HCT116 (cell line): Measurements from ENCODE around the gene TEAD2. TPM values are rescaled to one million over a fixed set of nuclear protein-coding genes. Genes with fewer than 3 reads are reported as not detected.

ENCODE experiments used
- ATAC-seq: fragments of 200-7000 bp; cut with Tn5 transposase; 2 replicates; pipeline ENCODE4 v1.9.1; 2020; ENCODE audit warnings: mild to moderate bottlenecking, moderate library complexity
- BruUV-seq: library from RNA; stranded (reverse); fragments of 400-500 nt; replicated peaks from 2 replicates; lab custom pipeline; 2021; lab: Mats Ljungman, UMichigan
- CTCF ChIA-PET: fragments of 300-600 bp; sonication (Branson Sonifier 250); formaldehyde crosslinking; loops from one replicate; lab custom pipeline; 2021; ENCODE audit warnings: antibody characterized with exemption; lab: Charles Lee
- POLR2A ChIA-PET: fragments of 300-600, 350-600 bp; sonication (Branson Sonifier 250); formaldehyde crosslinking; loops from one replicate; lab custom pipeline; 2021; ENCODE audit warnings: antibody characterized with exemption; lab: Charles Lee
- RAD21 ChIA-PET, 2 experiments: fragments of 300-600 bp; sonication (Branson Sonifier 250); formaldehyde crosslinking; loops; one replicate each; lab custom pipeline; 2023; ENCODE audit warnings: low total read pairs in 2 of 2; ENCODE audit not compliant: uncharacterized antibody in 2 of 2, unreplicated experiment in 2 of 2, low non-redundant PET in 1 of 2; lab: Charles Lee
- DNase-seq: peaks from one replicate; pipeline ENCODE4 v3.0.0-alpha.2; 2010; ENCODE audit warnings: low read depth, low spot score
- H2AFZ ChIP-seq: fragments of 200-600 bp; shearing (Covaris generic), sonication (generic); 2 replicates; pipeline ENCODE4 v1.6.1; 2017; ENCODE audit warnings: low read depth, mixed run types, mixed read lengths, antibody characterized with exemption, low read length; ENCODE audit not compliant: poor library complexity, severe bottlenecking
- H3K27ac ChIP-seq: 2 replicates; pipeline ENCODE4 v1.5.1; 2012; ENCODE audit warnings: low read depth, low read length
- H3K27me3 ChIP-seq: fragments of 200-600 bp; sonication (generic); 2 replicates; pipeline ENCODE4 v1.6.1; 2016; ENCODE audit warnings: mixed run types, low read length, mixed read lengths; ENCODE audit not compliant: insufficient read depth
- H3K36me3 ChIP-seq, 2 experiments: fragments of 200-500 bp in 1 of 2; fragments of 200-600 bp in 1 of 2; sonication (Bioruptor generic) in 1 of 2; sonication (generic) in 1 of 2; 2 replicates each; pipeline versions ENCODE4 v1.5.1 to v1.6.1; 2014 to 2016; ENCODE audit warnings: low read length in 2 of 2, inconsistent platforms in 1 of 2, mixed read lengths in 1 of 2, mixed run types in 1 of 2; ENCODE audit not compliant: insufficient read depth in 2 of 2, control insufficient read depth in 1 of 2
- H3K4me1 ChIP-seq, 2 experiments: fragments of 200-600 bp in 1 of 2; sonication (generic) in 1 of 2; 2 replicates each; pipeline versions ENCODE4 v1.5.1 to v1.6.1; 2012 to 2017; ENCODE audit warnings: low read length in 2 of 2, inconsistent platforms in 1 of 2, mild to moderate bottlenecking in 1 of 2, mixed read lengths in 1 of 2, mixed run types in 1 of 2, moderate library complexity in 1 of 2; ENCODE audit not compliant: insufficient read depth in 2 of 2, control insufficient read depth in 1 of 2
- H3K4me2 ChIP-seq: fragments of 200-600 bp; sonication (generic); 2 replicates; pipeline ENCODE4 v1.6.1; 2017; ENCODE audit warnings: mixed run types, low read length, mixed read lengths
- H3K4me3 ChIP-seq, 2 experiments: fragments of 200-600 bp in 1 of 2; sonication (generic) in 1 of 2; replicated peaks in 1 of 2; 2 replicates each; pipeline ENCODE4 v1.5.1; 2011 to 2016; ENCODE audit warnings: low read length in 2 of 2, control low read depth in 1 of 2, low read depth in 1 of 2, mild to moderate bottlenecking in 1 of 2, mixed read lengths in 1 of 2, mixed run types in 1 of 2
- H3K79me2 ChIP-seq: fragments of 200-600 bp; sonication (generic); 2 replicates; pipeline ENCODE4 v1.6.1; 2017; ENCODE audit warnings: mild to moderate bottlenecking, mixed run types, low read length, moderate library complexity, mixed read lengths; ENCODE audit not compliant: insufficient read depth
- H3K9ac ChIP-seq: fragments of 200-600 bp; sonication (generic); 2 replicates; pipeline ENCODE4 v1.6.1; 2016; ENCODE audit warnings: low read length, mixed read lengths
- H3K9me2 ChIP-seq: fragments of 200-600 bp; sonication (generic), shearing (Covaris generic); 2 replicates; pipeline ENCODE4 v1.6.1; 2017; ENCODE audit warnings: mixed run types, mild to moderate bottlenecking, moderate library complexity; ENCODE audit not compliant: insufficient read depth
- H3K9me3 ChIP-seq, 2 experiments: fragments of 200-500 bp in 1 of 2; fragments of 200-600 bp in 1 of 2; sonication (Bioruptor generic) in 1 of 2; sonication (generic) in 1 of 2; 2 replicates each; pipeline ENCODE4 v1.6.1; 2014 to 2017; ENCODE audit warnings: low read length in 2 of 2, mixed read lengths in 2 of 2, inconsistent platforms in 1 of 2, low read depth in 1 of 2, mild to moderate bottlenecking in 1 of 2, mixed run types in 1 of 2, moderate library complexity in 1 of 2; ENCODE audit not compliant: control insufficient read depth in 1 of 2, insufficient read depth in 1 of 2
- H4K20me1 ChIP-seq: fragments of 200-600 bp; sonication (generic), shearing (Covaris generic); 2 replicates; pipeline ENCODE4 v1.6.1; 2017; ENCODE audit warnings: mixed run types, mild to moderate bottlenecking, moderate library complexity; ENCODE audit not compliant: insufficient read depth
- CEBPB ChIP-seq: IDR thresholded peaks from 2 replicates; pipeline ENCODE4 v1.6.1; 2012; ENCODE audit warnings: low read depth
- EZH2 ChIP-seq: fragments of 200-600 bp; sonication (generic); IDR thresholded peaks from 2 replicates; pipeline ENCODE4 v1.6.1; 2017; ENCODE audit warnings: antibody characterized with exemption, mixed run types
- POLR2AphosphoS5 ChIP-seq: IDR thresholded peaks from 2 replicates; pipeline ENCODE4 v1.6.1; 2011; ENCODE audit warnings: mild to moderate bottlenecking, low read depth, low read length, moderate library complexity
- ZNF274 ChIP-seq: fragments of 200-500 bp; sonication (Bioruptor generic); IDR thresholded peaks from 2 replicates; pipeline ENCODE4 v1.6.1; 2014; ENCODE audit warnings: mild to moderate bottlenecking, low read depth, low read length, inconsistent platforms
- intact Hi-C: fragments of 100-400 bp; cut with micrococcal nuclease; formaldehyde crosslinking; loops from 2 replicates; pipeline ENCODE4 v1.10.0; 2022
- total RNA-seq: library from RNA; stranded (reverse); gene quantifications from one replicate; pipeline ENCODE4 v1.2.1, GENCODE V29; 2021; ENCODE audit not compliant: unreplicated experiment
- TF ChIP-seq, protein P1 (sequence below): IDR thresholded peaks from 2 replicates; pipeline ENCODE4 v1.6.1; 2012; ENCODE audit warnings: low read depth
- TF ChIP-seq, protein P2 (sequence below): IDR thresholded peaks from 2 replicates; pipeline ENCODE4 v1.6.1; 2011; ENCODE audit warnings: mild to moderate bottlenecking, low read length, moderate library complexity; ENCODE audit not compliant: insufficient replicate concordance; ENCODE audit errors: extremely low read depth

The TEAD2 gene
- total RNA-seq, 1 experiment from 2014 or later: 31.9 TPM

DNA sequence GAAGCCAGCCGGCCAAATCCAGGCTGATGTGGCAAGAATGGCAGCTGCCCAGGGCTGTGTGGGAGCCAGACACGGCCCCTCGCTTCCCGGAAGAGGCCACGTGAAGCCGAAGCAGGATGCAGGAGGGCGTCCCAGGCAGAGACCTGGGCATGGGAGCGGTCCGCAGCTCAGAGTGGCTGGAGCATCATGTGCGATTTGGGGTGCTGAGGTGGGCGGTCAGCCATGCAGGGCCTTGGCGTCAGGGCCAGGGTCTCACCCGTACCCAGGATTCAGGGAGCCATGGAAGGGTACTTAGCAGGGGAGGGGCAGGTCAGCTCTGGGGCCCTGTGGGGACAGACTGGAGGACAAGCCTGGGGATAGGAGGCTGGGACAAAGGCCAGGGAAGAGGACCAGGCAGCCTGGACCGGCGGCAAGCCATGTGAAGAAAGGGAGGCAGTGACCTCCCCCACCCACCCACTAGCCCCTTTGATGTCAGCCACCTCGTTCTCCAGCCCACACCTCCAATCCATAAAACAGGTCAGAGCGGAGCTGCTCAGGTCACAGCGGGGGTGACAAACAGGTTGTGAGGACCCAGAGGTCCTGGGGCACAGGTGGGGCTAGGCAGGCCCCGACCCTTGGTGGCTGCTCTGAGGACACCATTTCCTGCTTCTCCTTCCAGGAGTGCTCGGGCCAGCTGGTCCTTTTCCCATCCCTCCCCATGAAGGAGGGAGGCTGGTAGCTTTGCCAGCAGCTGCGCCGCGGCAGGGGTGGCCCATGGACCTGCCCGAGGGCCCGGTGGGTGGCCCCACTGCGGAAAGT lies 28.1 kb upstream of the TEAD2 start:
- RAD21 ChIA-PET: interaction anchor here in 1 of 2 experiments (1.4 to 2.0 kb wide), 2 partner anchors 27 to 52 kb away, joined by 3 to 5 read pairs; partner anchors contain the start of gene DKKL1
- no peak for DNase-seq
- no peaks in the 10 kb centered on the region for H3K9me2 ChIP-seq
- POLR2A ChIA-PET: no interaction called here
- no peaks in the 10 kb centered on the region for H4K20me1 ChIP-seq
- intact Hi-C loops: no loop called here
- H3K9ac ChIP-seq: no peak overlapping the region
- CTCF ChIA-PET: interaction anchor here (1.4 to 2.2 kb wide), 2 partner anchors 19 to 36 kb away, joined by 5 to 12 read pairs; partner anchors contain the start of gene GFY
- no TSS peak for BruUV-seq
- ATAC-seq: no peak
- H3K9me3 ChIP-seq: no peaks in the 10 kb centered on the region
- H3K27ac ChIP-seq: no peak overlapping the region
- no peaks in the 10 kb centered on the region for H3K79me2 ChIP-seq
- H3K4me1 ChIP-seq: peaks cover 3 to 10% of the 10 kb centered on the region in 2 experiments; a peak in 3 of 4 replicates
- no peaks in the 10 kb centered on the region for H3K36me3 ChIP-seq
- no peak for TF ChIP-seq EZH2
- TF ChIP-seq ZNF274: no peak
- H2AFZ ChIP-seq: no peak overlapping the region
- no peak overlapping the region for H3K4me3 ChIP-seq
- H3K27me3 ChIP-seq: no peaks in the 10 kb centered on the region
- H3K4me2 ChIP-seq: no peak overlapping the region

DNA sequence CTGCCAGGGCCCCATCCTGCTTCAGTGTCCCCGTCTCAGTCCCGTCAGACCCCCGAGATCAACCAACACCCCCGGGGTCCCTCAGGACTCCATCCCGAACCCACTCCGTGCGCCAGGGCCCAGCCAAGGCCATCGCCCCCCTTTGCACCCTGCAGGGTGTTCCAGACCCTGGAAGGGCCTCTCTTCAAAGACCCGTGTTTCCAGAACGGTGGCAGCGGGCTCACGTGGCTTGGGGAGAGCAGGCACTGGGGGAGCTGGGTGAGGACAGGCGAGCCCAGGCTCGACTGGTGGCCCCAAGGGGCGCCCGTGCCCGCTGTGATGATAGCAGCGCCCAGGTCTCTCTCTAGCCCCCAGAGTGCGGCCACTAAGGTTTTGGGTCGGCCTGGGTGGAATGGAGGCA lies 27.2 kb upstream of the TEAD2 start:
- intact Hi-C loops: no loop called here
- no peak overlapping the region for H3K27ac ChIP-seq
- no peak overlapping the region for H2AFZ ChIP-seq
- TF ChIP-seq, protein P1, sequence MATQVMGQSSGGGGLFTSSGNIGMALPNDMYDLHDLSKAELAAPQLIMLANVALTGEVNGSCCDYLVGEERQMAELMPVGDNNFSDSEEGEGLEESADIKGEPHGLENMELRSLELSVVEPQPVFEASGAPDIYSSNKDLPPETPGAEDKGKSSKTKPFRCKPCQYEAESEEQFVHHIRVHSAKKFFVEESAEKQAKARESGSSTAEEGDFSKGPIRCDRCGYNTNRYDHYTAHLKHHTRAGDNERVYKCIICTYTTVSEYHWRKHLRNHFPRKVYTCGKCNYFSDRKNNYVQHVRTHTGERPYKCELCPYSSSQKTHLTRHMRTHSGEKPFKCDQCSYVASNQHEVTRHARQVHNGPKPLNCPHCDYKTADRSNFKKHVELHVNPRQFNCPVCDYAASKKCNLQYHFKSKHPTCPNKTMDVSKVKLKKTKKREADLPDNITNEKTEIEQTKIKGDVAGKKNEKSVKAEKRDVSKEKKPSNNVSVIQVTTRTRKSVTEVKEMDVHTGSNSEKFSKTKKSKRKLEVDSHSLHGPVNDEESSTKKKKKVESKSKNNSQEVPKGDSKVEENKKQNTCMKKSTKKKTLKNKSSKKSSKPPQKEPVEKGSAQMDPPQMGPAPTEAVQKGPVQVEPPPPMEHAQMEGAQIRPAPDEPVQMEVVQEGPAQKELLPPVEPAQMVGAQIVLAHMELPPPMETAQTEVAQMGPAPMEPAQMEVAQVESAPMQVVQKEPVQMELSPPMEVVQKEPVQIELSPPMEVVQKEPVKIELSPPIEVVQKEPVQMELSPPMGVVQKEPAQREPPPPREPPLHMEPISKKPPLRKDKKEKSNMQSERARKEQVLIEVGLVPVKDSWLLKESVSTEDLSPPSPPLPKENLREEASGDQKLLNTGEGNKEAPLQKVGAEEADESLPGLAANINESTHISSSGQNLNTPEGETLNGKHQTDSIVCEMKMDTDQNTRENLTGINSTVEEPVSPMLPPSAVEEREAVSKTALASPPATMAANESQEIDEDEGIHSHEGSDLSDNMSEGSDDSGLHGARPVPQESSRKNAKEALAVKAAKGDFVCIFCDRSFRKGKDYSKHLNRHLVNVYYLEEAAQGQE: no peak
- TF ChIP-seq, protein P2, sequence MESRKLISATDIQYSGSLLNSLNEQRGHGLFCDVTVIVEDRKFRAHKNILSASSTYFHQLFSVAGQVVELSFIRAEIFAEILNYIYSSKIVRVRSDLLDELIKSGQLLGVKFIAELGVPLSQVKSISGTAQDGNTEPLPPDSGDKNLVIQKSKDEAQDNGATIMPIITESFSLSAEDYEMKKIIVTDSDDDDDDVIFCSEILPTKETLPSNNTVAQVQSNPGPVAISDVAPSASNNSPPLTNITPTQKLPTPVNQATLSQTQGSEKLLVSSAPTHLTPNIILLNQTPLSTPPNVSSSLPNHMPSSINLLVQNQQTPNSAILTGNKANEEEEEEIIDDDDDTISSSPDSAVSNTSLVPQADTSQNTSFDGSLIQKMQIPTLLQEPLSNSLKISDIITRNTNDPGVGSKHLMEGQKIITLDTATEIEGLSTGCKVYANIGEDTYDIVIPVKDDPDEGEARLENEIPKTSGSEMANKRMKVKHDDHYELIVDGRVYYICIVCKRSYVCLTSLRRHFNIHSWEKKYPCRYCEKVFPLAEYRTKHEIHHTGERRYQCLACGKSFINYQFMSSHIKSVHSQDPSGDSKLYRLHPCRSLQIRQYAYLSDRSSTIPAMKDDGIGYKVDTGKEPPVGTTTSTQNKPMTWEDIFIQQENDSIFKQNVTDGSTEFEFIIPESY: no peak
- no peak for TF ChIP-seq CEBPB
- no peak for TF ChIP-seq POLR2AphosphoS5
- no peaks in the 10 kb centered on the region for H3K36me3 ChIP-seq
- RAD21 ChIA-PET: no interaction called here
- H3K9me2 ChIP-seq: no peaks in the 10 kb centered on the region
- H3K4me1 ChIP-seq: peaks cover 3 to 10% of the 10 kb centered on the region in 2 experiments; a peak in 3 of 4 replicates
- H3K9me3 ChIP-seq: no peaks in the 10 kb centered on the region
- BruUV-seq: no TSS peak
- ATAC-seq (no peak), DNase-seq (no peak)
- no peaks in the 10 kb centered on the region for H4K20me1 ChIP-seq
- H3K4me2 ChIP-seq: no peak overlapping the region
- POLR2A ChIA-PET: no interaction called here
- no peak overlapping the region for H3K9ac ChIP-seq
- no peak overlapping the region for H3K4me3 ChIP-seq
- H3K79me2 ChIP-seq: no peaks in the 10 kb centered on the region
- CTCF ChIA-PET: no interaction called here
- no peaks in the 10 kb centered on the region for H3K27me3 ChIP-seq
